Stimulated activated CD8-positive, alpha-beta memory T cell treated with anti-CD3 and anti-CD28 coated beads, Interleukin-12 subunit alpha, Interleukin-12 subunit beta, amount 100 ng/mL, for 24 hours (primary cell): ENCODE results near the gene CDH2.

ENCODE experiments used
- DNase-seq: peaks from one replicate; pipeline ENCODE4 v3.0.0-alpha.2; 2020; ENCODE audit errors: extremely low read depth

CDH2 gene

DNA sequence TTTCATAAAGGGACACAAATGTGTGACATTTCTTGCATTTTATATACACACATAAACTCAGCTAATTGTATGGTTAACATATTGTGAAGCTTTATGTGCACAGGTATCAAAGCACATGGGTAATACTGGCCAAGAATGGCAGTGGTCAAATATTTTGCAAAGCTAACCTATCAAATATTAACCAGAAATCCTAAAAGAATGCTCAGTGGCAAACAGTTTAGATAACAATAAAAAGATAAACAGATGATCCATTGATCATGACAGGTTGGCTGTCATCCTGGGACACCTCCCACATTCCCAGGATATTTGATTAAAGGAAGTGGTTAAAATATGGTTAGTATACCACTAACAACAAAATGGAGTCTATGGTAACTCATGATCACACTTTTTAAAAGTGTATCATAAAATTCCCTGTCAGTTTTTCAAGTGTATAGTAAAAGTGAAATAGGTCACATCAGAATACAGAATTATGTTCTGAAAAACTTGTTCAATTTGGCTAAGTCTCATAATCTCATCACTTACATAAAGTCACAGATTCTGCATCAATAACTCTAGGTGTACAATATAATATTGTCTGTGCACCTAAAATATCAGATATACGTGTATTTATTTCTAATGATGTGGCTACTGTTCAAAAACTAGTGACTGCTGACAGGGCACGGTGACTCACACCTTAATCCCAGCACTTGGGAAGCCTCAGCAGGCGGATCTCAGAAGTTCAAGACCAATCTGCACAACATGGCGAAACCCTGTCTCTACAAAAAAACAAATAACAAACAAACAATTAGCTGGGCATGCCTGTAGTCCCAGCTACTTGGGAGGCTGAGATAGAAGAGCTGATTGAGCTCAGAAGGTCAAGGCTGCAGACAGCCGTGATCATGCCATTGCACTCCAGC, 48.9 kb downstream of the CDH2 start:
- no peak for DNase-seq

DNA sequence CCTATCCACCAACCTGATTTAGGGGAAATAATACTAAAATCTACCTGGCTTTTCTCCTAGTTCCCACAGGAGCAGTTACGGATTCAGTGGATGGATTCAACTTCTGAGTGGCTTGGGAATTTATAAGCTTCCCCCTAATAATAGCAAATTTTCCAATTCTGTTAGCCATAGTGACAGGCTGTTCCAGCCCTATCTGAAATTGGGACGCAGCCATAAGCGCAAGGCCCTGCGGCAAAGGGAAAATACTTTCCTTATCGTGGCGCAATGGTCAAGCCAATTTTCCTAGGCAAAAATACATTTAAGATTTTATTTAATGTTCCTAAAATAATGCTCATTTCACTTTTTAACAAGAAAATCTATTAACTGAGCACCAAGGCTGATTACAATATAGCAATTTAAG, 49.7 kb downstream of the CDH2 start:
- DNase-seq = no peak

DNA sequence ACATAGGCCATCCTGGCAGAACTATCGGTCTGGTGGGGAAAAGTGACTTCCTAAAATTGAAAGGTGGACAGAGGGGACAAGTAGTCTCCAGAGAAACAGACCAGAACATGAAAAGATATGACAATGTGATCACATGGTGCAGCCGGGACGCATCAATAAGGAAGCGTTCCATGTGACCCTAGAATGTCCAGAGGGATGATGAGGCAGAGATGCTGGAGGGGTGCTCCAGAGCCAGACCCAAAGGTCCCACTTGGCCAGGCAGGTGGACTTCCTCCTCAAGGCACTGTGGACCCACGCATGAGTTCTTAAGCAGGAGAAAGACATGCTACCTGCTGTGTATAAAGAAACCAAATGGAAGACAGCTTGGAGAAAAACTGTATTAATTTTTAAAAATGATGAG, 50.2 kb downstream of the CDH2 start:
- DNase-seq = no peak

DNA sequence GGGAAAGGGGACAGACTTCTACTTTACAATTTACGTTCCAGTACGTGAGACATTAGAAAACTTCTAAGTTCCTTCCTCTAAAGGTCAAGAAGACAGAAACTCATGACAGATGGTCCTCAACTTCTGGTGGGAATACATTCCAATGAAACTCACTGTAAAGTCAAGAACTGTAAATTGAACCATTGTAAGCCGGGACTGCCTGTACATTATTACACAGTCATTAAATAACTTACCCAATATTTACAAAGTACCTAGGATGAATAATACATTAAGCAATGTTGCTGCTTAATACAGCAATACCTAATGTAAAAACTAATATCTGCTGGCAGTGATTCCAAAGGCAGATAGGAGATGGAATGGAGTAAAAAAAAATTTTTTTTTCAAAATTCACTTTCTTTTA, 51.9 kb downstream of the CDH2 start:
- no peak for DNase-seq

DNA sequence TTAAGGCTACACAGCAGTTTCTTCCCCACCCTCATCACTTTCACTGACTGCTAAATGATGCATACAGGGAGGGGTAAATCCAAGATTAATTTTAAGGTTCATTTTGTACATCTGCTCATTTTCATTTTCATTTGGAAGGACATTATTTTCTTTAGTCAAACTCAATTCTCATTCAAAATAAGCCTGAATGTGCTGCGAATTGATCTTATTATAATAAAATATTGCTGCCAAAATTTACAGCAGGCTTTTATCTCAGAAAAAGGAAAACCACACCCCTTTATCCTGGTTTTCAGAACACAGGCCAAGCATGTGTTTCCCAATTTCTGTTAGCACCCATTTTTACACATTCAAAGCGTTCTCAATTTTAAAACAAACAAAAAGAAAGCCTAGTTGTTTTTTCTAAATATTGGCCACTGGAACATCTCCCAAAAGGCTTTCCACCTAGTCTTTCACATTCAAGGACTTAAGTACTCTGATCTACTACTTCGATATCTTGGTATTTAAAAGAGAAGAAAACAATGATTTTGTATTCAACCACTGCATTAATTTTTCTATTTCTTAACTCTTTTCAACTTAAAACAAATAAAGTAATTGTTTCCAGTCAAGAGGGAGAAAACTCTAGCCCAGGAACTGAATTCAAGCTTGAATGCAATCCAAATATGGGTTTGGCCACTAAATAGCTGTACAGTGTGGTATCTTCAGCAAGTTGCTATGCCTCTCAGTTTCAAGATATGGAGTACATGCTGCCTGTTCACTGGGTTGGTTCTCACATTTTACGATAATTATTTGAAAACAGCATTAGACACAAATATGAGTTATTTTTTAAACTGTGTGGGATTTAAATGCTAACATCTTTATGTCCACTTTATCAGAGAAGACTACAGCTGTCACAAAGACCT, 52.5 kb downstream of the CDH2 start:
- no peak for DNase-seq

DNA sequence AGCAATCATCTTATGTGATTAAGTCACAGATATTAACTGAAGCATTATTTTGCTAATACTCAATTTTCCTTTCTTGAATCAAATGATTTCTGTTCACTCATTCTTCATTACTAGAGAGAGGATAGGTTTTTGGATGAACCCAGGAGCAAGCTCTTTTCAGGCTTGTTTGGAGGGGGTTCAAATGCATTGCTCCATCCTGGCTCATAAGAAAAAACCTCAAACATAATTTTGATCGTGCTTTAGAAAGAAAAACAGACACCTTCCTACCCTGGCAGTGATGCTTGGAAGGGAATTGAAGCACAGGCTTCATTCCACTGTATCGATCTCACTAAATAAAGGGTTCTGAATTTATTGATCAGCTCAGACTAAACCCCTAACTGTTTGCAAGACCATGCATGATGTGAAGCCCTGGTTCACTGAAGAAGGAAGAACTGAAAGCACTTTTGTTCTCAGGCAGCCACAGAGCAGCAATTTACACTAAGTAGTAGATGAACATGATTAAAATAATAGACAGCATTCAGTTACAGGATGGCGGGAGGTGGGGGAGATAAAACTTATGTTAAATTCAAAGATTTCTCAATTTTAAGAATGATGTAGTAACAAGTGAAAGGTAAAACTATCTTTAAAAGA, 53.4 kb downstream of the CDH2 start:
- no peak for DNase-seq

DNA sequence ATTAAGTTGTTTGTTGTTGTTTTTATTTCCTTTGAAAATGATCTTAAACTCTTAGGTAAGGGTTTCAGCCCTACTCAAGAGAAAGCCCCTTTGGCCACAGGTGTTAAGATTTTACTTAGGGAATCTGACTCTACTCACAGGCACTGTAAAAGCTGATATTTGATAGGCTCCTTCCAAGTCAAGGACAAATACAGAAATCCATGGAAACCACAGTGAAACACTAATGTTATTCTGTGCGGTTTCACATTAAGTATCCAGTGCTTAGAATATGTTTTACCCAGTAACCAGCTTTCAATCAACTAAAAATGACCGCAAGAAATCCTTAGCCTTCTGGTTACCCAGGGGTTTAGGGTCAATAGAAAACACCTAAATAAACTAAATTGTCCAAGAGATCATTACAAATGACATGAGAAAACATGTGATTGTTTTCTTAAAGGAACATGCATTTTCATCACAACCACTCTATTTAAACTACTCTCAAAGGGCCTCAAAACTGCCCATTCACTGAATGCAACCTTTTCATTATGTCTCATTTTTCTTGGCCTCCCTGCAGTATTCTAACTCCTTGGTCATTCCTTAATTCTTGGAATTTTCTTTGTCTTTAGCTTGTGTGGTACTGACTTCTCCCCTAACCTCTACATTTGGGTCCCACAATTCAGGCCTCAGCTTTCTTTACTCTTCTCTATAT, 56.0 kb downstream of the CDH2 start:
- DNase-seq = no peak

DNA sequence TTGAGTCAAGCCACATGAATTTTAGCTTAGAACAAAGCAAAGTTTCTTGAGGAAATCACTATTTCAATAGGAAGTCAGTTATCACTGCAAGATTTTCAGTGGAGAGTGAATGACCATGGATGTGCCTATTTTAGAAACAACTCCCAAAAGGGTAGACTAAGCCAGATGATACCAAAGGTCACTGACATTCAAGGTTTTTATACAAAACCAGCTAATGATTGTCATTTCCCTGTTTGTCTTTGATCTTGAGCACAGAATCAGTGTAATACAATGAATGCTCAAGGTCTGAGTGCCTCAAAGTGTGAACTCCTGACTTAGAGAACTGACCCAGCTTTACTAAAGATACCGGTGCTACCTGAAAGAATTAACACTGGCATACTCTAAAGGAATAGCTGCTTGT, 60.5 kb downstream of the CDH2 start:
- no peak for DNase-seq

DNA sequence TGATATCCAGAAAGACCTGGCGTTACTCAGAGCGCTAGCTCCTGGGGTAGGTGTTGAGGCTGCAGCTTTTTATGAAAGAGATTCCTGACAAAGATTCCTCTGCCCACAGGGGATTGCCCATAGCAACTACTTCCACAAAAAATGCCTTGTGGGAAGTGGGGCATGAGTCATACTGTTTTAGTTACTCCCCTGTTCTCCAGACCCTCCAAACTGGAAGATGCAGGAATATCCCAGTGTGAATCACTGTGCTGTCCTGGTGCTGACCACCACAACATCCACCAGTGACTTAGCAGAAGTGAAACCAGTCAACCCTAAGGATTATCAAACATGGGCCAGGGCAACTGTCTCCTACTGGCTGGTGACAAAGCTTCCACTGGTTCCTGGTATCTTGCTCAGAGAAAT, 61.8 kb downstream of the CDH2 start:
- DNase-seq = no peak

DNA sequence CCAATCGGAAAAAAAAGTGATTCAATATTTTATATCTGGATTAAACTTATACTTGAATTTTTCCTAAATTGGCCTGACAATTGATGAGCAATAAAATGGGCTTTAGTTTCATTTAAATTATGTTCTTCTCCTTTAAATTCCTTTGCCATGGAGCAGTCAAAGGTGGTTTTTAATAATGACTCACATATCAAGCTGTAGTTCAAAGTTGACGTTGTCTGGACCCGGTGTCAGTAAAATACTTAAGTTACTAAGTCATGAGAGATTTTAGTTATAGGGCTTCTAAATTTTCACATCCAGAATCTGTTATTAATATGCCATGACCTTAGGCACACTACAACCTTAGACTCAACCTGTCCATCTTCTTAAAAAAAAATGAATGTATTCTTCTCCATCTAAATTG, 62.5 kb downstream of the CDH2 start:
- DNase-seq = no peak

DNA sequence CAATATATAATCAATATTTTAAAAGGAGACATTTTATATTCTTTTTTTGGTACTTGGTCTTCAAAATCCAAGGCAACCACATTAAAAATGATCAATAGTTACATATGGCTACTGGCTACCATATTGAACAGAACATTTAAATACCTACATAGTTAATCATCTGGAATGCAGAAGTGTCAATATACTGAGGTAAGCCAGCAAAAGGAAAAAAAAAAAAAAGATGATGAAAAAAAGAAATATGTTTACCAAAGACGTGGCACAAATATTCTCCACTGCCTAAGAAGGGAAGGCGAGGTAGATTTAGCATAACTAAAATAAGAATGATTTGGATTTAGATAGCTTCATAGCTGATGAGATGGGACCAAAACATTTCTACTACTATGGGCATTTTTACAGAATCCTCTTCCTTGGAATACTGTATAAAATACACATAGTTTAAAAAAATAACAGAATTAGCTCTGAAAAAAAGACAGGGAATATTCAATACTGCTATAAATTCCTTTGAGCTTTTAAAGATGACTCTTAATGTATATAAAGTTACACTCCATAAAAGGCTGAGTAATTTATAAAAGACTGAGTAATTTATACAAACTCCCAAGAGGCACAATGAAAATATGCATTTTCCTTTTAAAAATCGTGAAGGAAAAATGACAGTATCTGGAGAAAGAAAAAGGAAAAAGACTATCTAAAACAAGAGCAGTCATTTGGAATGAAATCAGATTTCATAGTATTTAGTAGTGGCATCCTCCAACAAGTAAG, 63.5 kb downstream of the CDH2 start:
- DNase-seq = no peak

DNA sequence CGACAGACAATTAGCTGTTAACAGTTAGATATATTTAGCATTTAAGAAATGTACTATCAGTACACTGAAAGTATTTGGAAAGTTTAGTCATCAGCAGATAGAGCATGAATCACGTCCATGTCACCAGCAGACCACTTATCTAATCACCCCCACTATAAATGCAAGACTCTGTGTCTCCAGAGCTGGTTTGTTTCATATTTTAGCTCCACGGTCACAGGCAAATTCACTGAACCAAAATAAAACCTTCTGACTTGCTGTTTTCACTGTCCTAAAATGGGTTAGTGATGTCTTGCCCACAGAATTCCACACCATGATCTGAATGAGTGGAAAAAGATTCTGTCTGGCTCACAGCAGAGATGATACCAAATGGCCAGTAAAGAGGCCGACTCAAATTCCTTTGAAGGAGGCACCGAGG, 64.9 kb downstream of the CDH2 start:
- DNase-seq = no peak

DNA sequence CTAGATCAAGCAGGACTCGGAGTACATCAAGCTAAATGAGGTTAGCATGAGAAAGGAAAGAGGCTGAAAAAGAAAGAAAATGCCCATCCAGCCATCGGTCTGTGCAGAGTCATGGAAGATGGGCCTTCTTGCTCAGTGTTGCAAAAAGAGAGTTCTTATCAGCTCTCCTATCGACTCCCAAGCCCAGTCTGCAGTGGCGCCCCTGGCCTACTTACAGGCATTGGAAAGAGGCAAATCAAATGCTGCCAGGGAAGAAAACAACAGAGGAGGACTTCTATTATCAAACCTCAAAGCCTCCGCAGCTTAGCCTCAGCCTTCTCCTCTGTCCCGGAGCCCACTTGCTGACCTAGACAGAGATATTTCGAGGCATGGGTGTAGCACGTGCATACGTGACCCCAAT, 66.0 kb downstream of the CDH2 start:
- no peak for DNase-seq

DNA sequence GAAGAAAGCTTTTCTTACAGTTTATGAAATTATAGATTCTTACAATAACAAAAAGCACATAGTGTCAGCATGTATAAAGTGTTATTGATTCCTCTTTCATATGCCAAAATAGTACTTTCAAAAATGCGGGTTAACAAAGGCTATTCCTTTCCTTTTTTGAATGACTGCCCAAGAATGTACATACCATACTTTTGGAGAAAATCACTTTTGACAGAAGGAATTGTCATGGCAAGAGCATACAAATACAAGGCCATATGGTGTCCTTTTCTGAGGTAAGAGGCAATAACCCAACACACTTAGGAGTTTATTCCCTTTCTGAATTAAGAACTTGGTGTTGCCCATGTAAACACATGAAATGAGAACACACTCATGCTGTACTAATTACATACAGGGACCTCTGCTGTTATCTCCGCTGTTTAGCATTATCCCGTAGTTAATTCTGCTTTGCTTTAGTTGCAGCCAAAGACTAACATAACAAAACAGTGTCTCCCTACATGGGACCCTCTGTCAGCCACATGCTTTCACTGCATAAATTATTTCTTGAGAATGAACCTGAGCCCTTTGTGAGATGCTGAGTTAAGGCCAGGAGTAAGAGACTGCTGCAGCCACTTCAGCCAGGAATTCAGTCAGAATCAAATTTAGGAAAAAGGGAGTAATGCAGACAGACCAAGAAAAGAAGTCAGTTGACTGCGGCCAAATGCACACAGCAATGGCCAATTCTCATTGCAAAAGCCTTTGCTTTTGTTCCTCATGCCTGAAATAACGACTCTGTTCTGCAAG, 67.0 kb downstream of the CDH2 start:
- DNase-seq = no peak

DNA sequence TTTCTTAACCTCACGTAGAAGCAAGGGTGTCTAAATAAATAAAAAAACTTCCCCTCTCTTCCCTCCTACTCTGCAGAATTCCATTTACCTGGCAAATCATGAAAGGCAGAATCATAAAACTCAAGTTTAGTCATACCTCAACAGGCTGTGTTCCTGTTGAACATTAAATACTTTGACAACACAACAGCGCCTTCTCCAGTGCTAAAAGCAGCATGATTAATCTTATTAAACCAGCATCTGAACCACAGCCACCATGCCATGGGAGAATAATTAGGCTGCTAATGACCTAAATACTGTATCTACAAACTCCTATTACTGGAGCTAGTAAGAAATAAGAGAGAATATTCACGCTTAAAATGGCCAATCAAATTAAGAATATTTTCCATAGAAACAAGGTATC, 68.1 kb downstream of the CDH2 start:
- no peak for DNase-seq

DNA sequence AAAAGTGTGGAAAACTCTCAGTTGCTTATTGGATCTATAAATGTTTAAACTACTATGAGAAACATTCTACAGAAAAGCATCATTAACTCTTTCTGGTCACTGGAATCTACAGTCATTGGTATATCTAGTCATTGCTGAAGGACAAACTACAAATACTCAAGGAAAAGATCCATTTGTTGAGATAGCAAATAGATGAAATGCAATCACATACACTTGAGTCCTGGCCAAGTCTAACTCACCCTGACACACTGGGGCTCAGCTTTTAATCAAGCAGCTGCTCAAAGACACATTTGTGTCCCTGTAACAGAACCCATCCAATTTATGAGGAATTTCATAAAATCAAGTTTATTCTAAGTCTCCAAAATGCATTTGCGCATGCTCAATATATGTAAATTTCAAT, 68.7 kb downstream of the CDH2 start:
- no peak for DNase-seq

DNA sequence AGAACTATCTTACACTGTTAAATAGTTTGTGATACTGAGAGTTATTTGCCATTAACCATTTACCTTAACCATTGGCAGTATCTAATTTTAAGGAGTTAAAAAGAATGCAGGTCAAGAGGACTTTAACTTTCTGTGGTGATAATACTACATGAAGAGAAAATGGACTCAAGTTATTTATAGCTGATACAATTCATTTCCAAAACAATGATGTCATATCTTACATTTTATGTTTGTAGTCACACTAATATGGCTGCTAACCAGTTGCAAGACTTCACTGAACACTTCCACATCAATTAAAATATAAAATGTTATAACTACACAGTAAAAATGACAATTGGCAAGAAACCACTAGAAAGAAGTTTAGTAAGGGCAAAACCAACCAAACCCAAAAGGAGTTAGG, 77.7 kb downstream of the CDH2 start:
- DNase-seq = no peak

DNA sequence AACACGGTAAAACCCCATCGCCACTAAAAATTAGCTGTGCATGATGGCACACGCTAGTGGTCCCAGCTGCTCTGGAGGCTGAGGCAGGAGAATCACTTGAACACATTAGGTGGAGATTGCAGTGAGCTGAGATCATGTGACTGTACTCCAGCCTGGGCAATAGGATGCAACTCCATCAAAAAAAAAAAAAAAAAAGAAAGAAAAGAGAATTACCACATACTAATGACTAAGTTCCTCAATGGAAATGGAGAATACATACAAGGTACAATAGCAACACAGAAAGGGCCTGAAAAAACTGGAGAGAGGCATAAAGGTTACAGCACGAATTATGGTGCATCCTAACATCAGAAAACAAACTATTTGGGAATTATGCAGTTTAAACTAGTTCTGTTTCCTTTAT, 81.3 kb downstream of the CDH2 start:
- no peak for DNase-seq

DNA sequence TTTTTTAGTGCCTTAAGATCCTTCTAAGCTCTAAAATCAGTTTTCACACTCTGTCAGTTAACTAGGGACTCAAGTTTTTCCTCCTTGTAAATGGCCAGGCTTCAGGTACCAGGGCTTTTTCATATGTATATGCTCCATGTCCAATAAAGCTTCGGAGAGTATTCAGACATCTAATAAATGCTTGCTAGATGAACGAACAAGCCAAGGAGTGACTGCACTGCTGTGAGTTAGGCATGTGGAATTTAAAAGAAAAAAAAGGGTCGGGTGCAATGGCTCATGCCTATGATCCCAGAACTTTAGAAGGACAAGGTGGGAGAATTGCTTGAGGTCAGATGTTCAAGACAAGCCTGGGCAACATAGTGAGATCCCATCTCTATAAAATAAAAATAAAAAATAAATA, 81.9 kb downstream of the CDH2 start:
- no peak for DNase-seq

DNA sequence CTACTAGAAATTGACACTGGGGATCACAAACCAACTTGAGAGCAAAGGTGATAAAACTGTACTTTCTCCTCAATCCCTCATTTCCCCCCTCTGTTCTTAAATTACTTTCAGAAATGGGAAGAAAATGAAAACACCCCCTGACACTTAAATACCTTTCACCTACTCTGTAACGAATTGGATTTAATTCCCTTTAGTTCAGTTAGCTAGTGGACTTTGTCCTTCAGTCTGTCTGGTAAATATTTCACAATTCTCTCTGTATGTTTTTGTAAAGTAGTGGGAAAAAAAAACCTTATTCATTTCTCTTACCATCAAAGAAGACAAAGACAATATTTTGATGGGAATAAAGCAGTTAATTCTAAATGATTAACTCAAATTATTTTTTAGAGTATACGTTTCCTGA, 85.7 kb downstream of the CDH2 start:
- DNase-seq = no peak
